ENCODE results near the gene SMG6. TPM values are rescaled to one million over a fixed set of nuclear protein-coding genes. Genes with fewer than 3 reads are reported as not detected.

SMG6 gene
- total and polyA plus RNA-seq, 2 of the 8 experiments (the other 6 are each of a cell fraction or from before 2014, with no cell fraction given) = 18.5 to 25.2 TPM

GRCh38 chr17:2176499-2177169 lies 127.0 kb downstream of the SMG6 start:
- Histone ChIP-seq H3K36me3 (ENCODE audit: control insufficient read depth in 2 of 4, insufficient read depth in 4 of 4, low read length in 3 of 4) (peaks cover 0 to 2% (median 0%) of the 10 kb centered on the region in 4 experiments; a peak in 2 of 8 replicates), H3K27ac (ENCODE audit: low read depth, low read length) (no peak overlapping the region), H3K18ac (ENCODE audit: extremely low read depth, low read length) (no peak overlapping the region), H3K27me3 (replicated peaks in 1 of 4; ENCODE audit: control insufficient read depth in 3 of 4, extremely low read depth in 1 of 4, insufficient read depth in 3 of 4, low read length in 3 of 4) (no peaks in the 10 kb centered on the region), H2BK5ac (ENCODE audit: low read depth, low read length) (no peak overlapping the region; the same call in 1 of the 2 replicates), H3K4me3 (ENCODE audit: extremely low read depth in 1 of 4, insufficient read depth in 2 of 4, low read depth in 3 of 4, low read length in 4 of 4) (no peak overlapping the region), H2AK5ac (ENCODE audit: low read depth, low read length) (no peak overlapping the region), H4K91ac (replicated peaks; ENCODE audit: insufficient read length, low read length) (no peak overlapping the region), H3K79me1 (ENCODE audit: low read depth, low read length) (no peaks in the 10 kb centered on the region; the same call in 1 of the 2 replicates), H2BK120ac (replicated peaks; ENCODE audit: low read depth, low read length) (no peak overlapping the region), H2BK15ac (ENCODE audit: low read length) (no peak overlapping the region), H3K79me2 (ENCODE audit: control insufficient read depth in 1 of 2, insufficient read depth in 2 of 2, low read length in 2 of 2) (no peaks in the 10 kb centered on the region), H4K5ac (ENCODE audit: insufficient read length, low read depth, low read length) (no peak overlapping the region), H2BK12ac (ENCODE audit: low read depth, low read length) (no peak overlapping the region), H4K20me1 (replicated peaks in 1 of 2; ENCODE audit: control insufficient read depth in 1 of 2, insufficient read depth in 2 of 2, low read length in 2 of 2) (peaks cover 2 to 3% of the 10 kb centered on the region in 2 experiments), H3K9me3 (ENCODE audit: insufficient read depth in 2 of 2, low read depth in 1 of 2, low read length in 1 of 2) (no peaks in the 10 kb centered on the region), H2BK20ac (ENCODE audit: low read length) (no peak overlapping the region), H3K4ac (replicated peaks; ENCODE audit: insufficient read length, low read depth, low read length) (no peak overlapping the region), H3K14ac (ENCODE audit: insufficient read length) (no peak overlapping the region), H3K4me1 (replicated peaks in 1 of 4; ENCODE audit: control insufficient read depth in 3 of 4, insufficient read depth in 4 of 4, low read length in 3 of 4) (peaks cover 0 to 4% (median 0%) of the 10 kb centered on the region in 4 experiments; a peak in 2 of 7 replicates), H4K8ac (ENCODE audit: extremely low read depth, insufficient read depth, low read length) (no peak overlapping the region), H3K9ac (replicated peaks in 1 of 4; ENCODE audit: extremely low read depth in 1 of 4, low read depth in 3 of 4, low read length in 3 of 4) (no peak overlapping the region), H3K23ac (ENCODE audit: insufficient read length) (no peak overlapping the region), H3K4me2 (ENCODE audit: insufficient read depth in 1 of 2, low read depth in 2 of 2, low read length in 2 of 2) (no peak overlapping the region), H2AFZ (ENCODE audit: low read length) (no peak overlapping the region), H3K23me2 (ENCODE audit: low read depth, low read length) (no peaks in the 10 kb centered on the region), H3K56ac (replicated peaks; ENCODE audit: insufficient read length, low read depth, low read length) (no peak overlapping the region)
- no peak for FAIRE-seq
- ChIA-PET POLR2A (ENCODE audit: partially characterized antibody) (interaction anchor here (0.8 kb wide), 1 partner anchor 16 kb away, joined by 3 read pairs; no protein-coding TSS in a partner anchor), CTCF (ENCODE audit: partially characterized antibody) (interaction anchor here (1.0 to 2.5 kb wide), 9 partner anchors 12 to 116 kb away, joined by 3 to 14 read pairs (median 6); no protein-coding TSS in a partner anchor)
- 81% methylated on average over 8 of the region's 8 CpGs; no CpG with 5 or more reads in 1 of the 2 experiments for WGBS, 2 experiments (ENCODE audit: extremely low coverage in 1 of 2, insufficient coverage in 1 of 2, insufficient read length in 1 of 2, insufficient replicate concordance in 2 of 2, low coverage in 1 of 2, low lambda C conversion rate in 2 of 2, missing lambda C conversion rate in 1 of 2)
- no peak for TF ChIP-seq RNF2 (IDR thresholded peaks at IDR 0.05; ENCODE audit: borderline replicate concordance, low read depth, low read length, missing control alignments, poor library complexity, severe bottlenecking)
- DNase-seq (ENCODE audit: low read depth in 1 of 2, low spot score in 2 of 2) = no peak
